GM12873 (cell line): Measurements from ENCODE around the gene XPO6.

Experiments
- TF ChIP-seq, protein P1 (sequence below): IDR thresholded peaks from 2 replicates; pipeline ENCODE4 v1.5.1; 2012; ENCODE audit warnings: low read depth, mild to moderate bottlenecking, moderate library complexity, low read length, control low read depth; ENCODE audit not compliant: insufficient read depth; ENCODE audit errors: missing control alignments

The XPO6 gene

DNA sequence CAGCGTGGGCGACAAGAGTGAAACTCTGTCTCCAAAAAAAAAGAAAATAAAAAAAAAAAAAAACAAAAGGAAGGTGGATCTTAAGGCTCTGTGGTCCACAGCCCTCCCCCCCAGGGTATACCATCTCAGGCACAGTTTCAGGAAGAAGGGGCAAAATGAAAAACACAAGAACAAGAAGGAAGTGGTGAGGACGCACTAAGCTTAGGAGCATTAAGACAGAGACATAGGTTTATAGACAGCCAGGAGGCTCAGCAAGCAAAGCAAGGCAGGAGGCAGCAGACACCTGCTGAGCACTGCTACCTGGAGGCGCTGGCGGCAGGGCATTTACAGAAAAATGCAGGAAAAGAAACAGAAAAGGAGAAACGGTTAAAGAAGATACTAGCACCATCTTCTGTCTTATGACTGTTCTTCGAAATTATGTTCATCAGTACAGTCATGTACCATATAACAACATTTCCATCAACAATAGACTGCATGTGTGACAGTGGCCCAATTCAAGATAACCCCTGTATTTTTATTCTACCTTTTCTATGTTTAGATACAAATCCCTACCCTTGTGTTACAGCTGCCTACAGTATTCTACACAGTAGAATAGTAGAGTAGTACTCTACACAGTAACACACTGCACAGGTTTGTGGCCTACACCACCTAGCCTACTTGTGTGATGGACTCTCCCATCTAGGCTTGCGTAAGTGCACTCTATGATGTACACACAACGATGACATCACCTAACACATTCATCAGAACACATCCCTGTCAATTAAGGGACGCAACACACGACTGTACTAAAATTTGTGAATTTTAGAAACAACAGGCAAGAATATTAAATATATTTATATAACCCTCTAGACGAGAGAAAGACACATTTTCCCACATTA, 62.5 kb downstream of the XPO6 start:
- TF ChIP-seq, protein P1, sequence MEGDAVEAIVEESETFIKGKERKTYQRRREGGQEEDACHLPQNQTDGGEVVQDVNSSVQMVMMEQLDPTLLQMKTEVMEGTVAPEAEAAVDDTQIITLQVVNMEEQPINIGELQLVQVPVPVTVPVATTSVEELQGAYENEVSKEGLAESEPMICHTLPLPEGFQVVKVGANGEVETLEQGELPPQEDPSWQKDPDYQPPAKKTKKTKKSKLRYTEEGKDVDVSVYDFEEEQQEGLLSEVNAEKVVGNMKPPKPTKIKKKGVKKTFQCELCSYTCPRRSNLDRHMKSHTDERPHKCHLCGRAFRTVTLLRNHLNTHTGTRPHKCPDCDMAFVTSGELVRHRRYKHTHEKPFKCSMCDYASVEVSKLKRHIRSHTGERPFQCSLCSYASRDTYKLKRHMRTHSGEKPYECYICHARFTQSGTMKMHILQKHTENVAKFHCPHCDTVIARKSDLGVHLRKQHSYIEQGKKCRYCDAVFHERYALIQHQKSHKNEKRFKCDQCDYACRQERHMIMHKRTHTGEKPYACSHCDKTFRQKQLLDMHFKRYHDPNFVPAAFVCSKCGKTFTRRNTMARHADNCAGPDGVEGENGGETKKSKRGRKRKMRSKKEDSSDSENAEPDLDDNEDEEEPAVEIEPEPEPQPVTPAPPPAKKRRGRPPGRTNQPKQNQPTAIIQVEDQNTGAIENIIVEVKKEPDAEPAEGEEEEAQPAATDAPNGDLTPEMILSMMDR, result no peak

DNA sequence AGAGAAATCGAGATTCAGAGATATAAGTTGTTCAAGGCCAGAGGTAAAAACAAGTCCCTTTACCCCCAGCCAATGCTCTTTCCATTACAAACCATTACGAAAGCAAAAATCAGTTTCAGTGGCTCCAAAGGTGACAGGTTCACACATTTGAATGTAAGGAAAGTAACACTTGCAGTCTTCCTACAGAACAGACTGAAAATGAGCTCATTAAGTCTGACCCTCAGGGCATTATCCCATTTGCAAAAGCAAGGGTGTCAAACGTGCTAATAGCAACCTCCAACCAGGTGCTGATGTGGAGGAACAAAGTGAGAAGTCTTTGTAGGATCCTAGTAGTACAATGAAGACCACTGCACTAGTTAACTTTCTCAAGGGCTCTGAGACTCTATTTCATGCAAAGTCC, 65.2 kb downstream of the XPO6 start:
- TF ChIP-seq, protein P1, result no peak

DNA sequence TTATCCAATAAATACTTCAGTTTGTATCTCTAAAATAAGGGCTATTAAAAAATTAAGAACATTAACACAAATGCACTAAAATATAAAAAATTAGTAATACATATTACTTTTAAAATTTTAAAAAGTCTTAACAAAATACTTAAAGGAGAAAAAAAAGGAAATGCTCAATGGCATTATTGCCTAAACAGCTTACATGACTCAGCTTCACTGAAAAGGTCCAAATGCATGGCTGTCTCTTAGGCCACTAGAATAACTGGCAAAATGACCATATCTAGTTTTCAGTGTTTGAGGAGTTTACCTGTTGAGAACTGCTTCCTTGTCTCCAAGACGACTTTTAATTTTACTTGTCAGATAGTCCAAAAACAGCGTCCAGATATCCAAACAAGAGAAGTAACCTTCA, 66.0 kb downstream of the XPO6 start:
- TF ChIP-seq, protein P1, result no peak

DNA sequence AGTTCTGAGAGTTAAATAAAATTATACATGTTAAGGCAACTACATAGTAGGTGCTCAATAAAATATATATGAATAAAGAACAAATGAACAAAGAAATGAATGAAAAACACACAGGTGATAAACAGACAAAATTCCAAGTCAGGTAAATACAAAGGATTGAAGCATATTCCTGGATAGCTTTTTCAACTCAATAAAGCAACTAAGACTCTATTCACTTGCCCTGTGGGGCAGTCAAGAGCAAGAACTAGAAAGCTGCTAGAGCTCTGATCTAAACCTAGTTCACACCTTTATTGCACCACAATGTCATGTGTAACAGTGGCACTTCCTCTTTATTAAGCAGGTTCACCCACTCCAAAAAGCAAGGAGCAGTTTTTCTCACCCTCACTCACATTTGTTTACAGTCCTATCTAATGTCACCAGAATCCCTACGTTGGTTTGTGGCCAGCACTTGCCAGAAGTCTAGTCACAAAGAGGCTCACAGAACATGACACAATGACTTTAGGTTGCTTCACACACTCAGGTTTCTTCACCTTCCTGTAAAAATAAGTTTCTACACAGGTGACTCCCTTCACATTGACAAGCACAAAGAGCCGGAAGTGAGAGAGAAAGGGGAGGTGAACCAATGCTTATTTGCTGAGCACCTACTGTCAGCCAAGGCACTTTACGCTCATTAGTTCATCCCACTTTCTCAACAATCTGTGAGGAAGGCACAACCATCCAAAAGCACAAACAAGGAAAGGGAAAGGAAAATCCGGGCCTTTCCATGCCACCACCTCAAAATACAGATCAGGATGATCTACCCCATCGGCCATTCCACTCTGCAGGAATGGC, 70.8 kb downstream of the XPO6 start:
- TF ChIP-seq, protein P1, result peak; percentile 54

DNA sequence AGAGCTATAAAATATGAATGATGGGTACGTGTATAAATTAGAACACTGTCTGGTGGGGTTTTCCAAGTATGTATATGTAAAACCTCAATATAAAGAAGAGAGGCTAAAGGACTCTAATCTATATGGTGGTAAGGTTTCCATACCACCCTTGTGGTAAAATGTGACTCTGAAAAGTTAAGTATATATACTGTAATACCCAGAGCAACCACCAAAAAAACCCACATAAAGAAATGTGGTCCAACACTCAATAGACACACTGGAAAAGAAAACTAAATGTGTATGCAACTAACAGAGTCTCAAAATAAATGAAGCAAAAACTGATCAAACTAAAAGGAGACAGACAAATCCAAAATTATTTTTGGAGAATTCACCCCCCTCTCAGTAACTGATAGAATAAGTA, 72.2 kb downstream of the XPO6 start:
- TF ChIP-seq, protein P1, result no peak

DNA sequence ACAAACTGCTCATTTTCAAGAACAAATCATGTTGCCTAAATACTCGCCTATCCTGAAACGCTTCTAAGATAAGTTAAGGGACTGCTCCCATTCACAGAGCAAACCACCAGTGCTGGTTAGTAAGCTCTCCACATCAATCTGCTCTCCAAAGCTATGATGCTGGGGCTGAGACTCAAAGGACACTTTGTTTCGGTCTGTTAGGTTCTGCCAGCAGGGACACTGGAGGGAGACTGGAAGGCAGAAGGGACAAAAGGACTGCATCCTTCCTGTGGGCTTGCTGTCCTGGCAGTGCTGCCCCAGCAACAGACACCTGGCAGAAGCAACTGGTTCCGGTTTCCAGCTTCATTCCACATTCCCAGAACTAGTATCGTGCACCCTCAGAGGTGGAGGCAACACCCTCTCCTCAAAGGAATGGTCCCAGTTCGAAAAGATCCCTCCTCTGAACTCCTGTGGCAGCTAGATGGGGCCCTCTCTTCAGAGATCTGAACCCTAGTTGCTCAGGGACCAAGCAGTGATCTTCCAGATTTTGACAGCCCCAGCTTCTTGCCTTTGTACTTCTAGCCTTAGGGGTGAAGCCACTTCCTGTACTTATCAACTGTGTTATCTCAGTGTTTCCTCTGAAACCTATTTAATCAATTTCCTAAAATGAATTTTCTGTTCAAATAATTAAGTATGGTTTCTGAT, 74.9 kb downstream of the XPO6 start:
- TF ChIP-seq, protein P1, result no peak

DNA sequence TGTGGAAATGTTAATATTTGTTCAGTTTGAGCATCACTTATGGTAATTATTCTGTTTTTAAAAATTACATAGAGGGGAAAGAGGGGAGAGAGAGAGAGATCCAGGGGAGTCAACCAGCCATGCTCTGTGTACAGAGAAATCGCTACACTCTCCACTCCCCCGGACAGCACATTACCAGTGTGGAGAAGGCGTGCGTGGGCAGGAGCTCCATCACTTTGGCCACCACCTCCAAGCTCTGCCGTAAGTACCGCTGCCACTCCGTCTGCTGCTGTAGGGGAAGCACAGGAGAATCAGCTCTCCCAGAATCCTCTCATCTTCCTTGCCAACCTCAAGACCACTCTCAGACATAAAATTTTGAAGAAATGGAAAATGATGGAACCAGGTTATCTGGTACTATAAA, 78.1 kb downstream of the XPO6 start:
- TF ChIP-seq, protein P1, result no peak
